Activated T-cell treated with anti-CD3 and anti-CD28 coated beads, Interleukin-2, amount 50 U/mL, for 4 hours (primary cell): ENCODE data around the gene ACIN1. TPM values are rescaled to one million over a fixed set of nuclear protein-coding genes. Genes with fewer than 3 reads are reported as not detected.

ENCODE experiments used
- ATAC-seq, 2 donors: fragments of 200-7000 bp; cut with Tn5 transposase; one replicate each; pipeline ENCODE4 v1.10.0; 2021
- DNase-seq: peaks from one replicate; pipeline ENCODE4 v3.0.0-alpha.2; 2020
- H3K27me3 Mint-ChIP-seq: one replicate; pipeline ENCODE4 v1.8.0; 2021; ENCODE audit warnings: low read depth, mixed read lengths
- H3K36me3 Mint-ChIP-seq: one replicate; pipeline ENCODE4 v1.8.0; 2022; ENCODE audit warnings: mixed read lengths; ENCODE audit not compliant: insufficient read depth
- H3K4me1 Mint-ChIP-seq: one replicate; pipeline ENCODE4 v1.8.0; 2021; ENCODE audit warnings: low read depth, mixed read lengths
- H3K4me3 Mint-ChIP-seq: one replicate; pipeline ENCODE4 v1.8.0; 2021; ENCODE audit warnings: mild to moderate bottlenecking, moderate library complexity, mixed read lengths
- H3K9me3 Mint-ChIP-seq: one replicate; pipeline ENCODE4 v1.8.0; 2021; ENCODE audit warnings: mixed read lengths
- total RNA-seq, 3 donors: library from RNA; stranded (reverse); gene quantifications; one replicate each; pipeline ENCODE4 v1.2.1, GENCODE V29; 2021

Gene ACIN1
- total RNA-seq, 3 donors from 2014 or later, result 195 to 200 (median 196) TPM

DNA sequence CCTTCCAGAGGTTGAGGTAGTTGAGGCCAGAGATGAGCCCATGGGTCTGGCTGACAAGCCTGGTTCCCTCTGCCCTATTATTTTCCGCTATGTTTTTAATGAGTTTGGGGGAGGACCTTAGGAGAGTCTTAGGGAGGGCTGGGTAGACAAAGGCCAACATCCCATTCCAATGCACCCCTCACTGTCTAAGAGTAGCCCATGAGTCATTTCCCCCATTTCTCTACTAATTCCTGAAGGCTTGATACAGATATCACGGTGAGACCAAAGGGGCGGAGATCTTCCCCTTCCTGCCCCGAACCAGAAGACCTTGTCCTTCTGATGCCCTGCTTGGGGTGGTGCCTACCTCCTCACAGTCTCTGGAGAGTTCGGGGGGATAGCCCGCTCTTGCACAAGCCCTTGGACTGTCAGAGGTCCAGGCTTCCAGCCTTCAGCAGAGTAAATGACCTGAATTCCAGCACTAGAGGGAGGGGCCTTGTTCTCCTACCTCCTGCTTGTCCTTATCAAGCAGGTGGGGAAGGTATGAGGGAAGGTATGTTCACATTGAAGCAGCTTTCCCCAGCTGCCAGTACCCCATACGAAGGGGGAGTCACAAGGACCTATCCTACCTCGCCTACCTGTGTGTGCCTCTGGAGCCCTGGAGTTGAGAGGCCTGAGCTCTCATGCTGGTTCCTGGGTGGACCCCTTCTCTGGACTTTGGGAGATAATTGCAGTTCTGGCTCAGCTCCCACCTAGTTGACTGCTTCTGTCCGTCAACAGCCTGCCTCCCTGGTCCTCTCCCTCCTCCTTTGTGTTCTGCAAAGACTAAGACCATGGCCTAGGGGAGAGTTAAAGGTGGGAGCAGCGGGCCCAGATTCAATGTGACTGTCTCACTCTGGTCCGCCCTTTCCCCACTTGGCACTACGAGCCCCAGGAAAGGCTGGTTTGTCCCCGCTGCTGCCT, 49.2 kb downstream of the ACIN1 start:
- Mint-ChIP-seq H3K4me1 (no peaks in the 10 kb centered on the region), H3K36me3 (no peaks in the 10 kb centered on the region), H3K4me3 (no peak overlapping the region), H3K27me3 (peaks cover 5% of the 10 kb centered on the region), H3K9me3 (no peaks in the 10 kb centered on the region)
- ATAC-seq, result no peak
- no peak for DNase-seq

- H3K27me3 Mint-ChIP-seq, result peaks cover 5% of the 10 kb centered on the region
- ATAC-seq (no peak), DNase-seq (no peak)
- H3K4me1 Mint-ChIP-seq, result no peaks in the 10 kb centered on the region
- no peak overlapping the region for H3K4me3 Mint-ChIP-seq
- H3K36me3 Mint-ChIP-seq, result no peaks in the 10 kb centered on the region
- H3K9me3 Mint-ChIP-seq, result no peaks in the 10 kb centered on the region
Observed at GRCh38 chr14:23044840-23045239, 50.1 kb downstream of the ACIN1 start.

DNA sequence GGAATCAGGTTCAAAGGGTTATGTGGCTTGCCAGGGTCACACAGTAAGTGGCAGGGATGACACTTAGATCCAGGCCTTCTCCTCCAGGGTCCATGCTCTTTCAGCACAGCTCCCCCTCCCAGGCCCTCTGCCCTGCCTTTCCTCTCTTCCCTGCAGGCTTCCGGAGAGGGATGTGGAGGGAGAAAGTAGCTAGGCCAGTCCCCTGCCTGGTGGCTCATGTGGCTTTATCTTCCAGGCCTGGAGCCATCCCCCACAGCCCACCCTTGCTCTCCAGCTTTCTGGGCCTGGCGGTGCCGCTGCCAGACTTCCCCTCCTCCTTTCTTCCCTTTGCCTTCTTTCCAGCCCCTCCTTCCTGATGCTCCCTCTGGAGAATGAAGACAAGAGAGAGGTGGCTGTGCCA, 51.2 kb downstream of the ACIN1 start:
- Mint-ChIP-seq H3K27me3 (peaks cover 5% of the 10 kb centered on the region), H3K36me3 (no peaks in the 10 kb centered on the region), H3K4me3 (no peak overlapping the region), H3K4me1 (no peaks in the 10 kb centered on the region), H3K9me3 (no peaks in the 10 kb centered on the region)
- ATAC-seq (no peak), DNase-seq (no peak)

GRCh38 chr14:23043145-23043544, 51.8 kb downstream of the ACIN1 start:
- no peaks in the 10 kb centered on the region for H3K4me1 Mint-ChIP-seq
- H3K4me3 Mint-ChIP-seq, result no peak overlapping the region
- no peaks in the 10 kb centered on the region for H3K9me3 Mint-ChIP-seq
- DNase-seq (no peak), ATAC-seq (no peak)
- H3K27me3 Mint-ChIP-seq, result peaks cover 5% of the 10 kb centered on the region
- no peaks in the 10 kb centered on the region for H3K36me3 Mint-ChIP-seq

- H3K4me3 Mint-ChIP-seq, result no peak within 1 kb of the TSS
- H3K9me3 Mint-ChIP-seq, result no peaks in the 10 kb centered on the region
- no peaks in the 10 kb centered on the region for H3K4me1 Mint-ChIP-seq
- peaks cover 2% of the 10 kb centered on the region for H3K27me3 Mint-ChIP-seq
- DNase-seq (no peak), ATAC-seq (no peak)
- H3K36me3 Mint-ChIP-seq, result no peaks in the 10 kb centered on the region
Observed at GRCh38 chr14:23042162-23042965, 52.6 kb downstream of the ACIN1 start, which contains the start of gene PSMB11. TSS of gene PSMB11 (plus strand) at chr14:23042212. CDS start at chr14:23042226, 14 bp downstream.

DNA sequence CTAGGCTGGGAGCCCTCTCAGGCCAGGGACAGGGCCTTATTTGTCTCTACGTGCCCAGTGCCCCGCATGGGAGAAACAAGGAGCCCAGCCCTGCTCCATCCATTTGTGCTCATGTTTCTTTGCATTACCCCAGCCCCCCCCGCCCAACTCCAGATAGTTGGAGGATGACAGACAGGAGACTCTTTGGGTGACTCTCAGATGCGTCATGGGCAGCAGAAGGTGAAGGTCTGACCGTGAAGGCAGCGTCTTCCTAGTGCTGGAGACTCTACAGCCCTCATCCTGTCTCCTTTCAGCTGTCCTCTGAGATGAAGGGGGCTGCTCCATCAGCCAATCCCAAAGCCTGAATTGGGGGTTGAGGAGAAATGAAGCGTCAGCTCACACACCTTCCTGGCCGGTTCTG, 53.2 kb downstream of the ACIN1 start:
- H3K36me3 Mint-ChIP-seq, result no peaks in the 10 kb centered on the region
- no peak for DNase-seq
- H3K4me3 Mint-ChIP-seq, result no peak overlapping the region
- no peaks in the 10 kb centered on the region for H3K27me3 Mint-ChIP-seq
- ATAC-seq, result no peak
- no peaks in the 10 kb centered on the region for H3K9me3 Mint-ChIP-seq
- H3K4me1 Mint-ChIP-seq, result no peaks in the 10 kb centered on the region

DNA sequence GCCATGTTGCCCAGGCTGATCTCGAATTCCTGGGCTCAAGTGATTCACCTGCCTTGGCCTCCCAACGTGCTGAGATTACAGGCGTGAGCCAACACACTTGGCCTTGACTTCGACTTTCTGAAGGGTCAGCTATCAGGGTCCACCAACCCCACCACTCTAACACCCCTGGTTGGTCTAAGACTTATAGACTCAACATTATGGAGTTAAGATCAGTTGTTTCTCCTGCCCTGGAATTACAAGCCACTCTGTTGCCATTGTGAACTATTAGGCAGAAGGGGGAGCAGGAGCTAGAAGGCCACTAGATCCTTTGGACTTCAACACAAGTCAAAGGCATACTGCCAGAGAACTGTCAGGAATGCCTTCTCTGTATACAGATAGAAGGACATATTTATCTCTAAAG, 54.8 kb downstream of the ACIN1 start:
- H3K36me3 Mint-ChIP-seq, result no peaks in the 10 kb centered on the region
- ATAC-seq, result no peak
- H3K27me3 Mint-ChIP-seq, result no peaks in the 10 kb centered on the region
- no peak overlapping the region for H3K4me3 Mint-ChIP-seq
- no peak for DNase-seq
- peaks cover 3% of the 10 kb centered on the region for H3K9me3 Mint-ChIP-seq
- peaks cover 4% of the 10 kb centered on the region for H3K4me1 Mint-ChIP-seq

- ATAC-seq, result no peak
- H3K36me3 Mint-ChIP-seq, result peaks cover 16% of the 10 kb centered on the region
- peaks cover 3% of the 10 kb centered on the region for H3K9me3 Mint-ChIP-seq
- DNase-seq, result no peak
- H3K27me3 Mint-ChIP-seq, result no peaks in the 10 kb centered on the region
- peaks cover 24% of the 10 kb centered on the region for H3K4me1 Mint-ChIP-seq
- H3K4me3 Mint-ChIP-seq, result peak overlapping the region; percentile 98
Observed at GRCh38 chr14:23035303-23036144, 59.4 kb downstream of the ACIN1 start.

GRCh38 chr14:23034498-23035302, 60.2 kb downstream of the ACIN1 start, which contains the start of gene PSMB5:
TSS of gene PSMB5 (minus strand) at chr14:23034900. CDS start at chr14:23034881, 19 bp downstream.
- ATAC-seq (peak; percentile 93), DNase-seq (peak; percentile 81)
- peak within 1 kb of the TSS; percentile 98 for H3K4me3 Mint-ChIP-seq
- no peaks in the 10 kb centered on the region for H3K27me3 Mint-ChIP-seq
- H3K36me3 Mint-ChIP-seq, result peaks cover 16% of the 10 kb centered on the region
- H3K9me3 Mint-ChIP-seq, result peaks cover 3% of the 10 kb centered on the region
- H3K4me1 Mint-ChIP-seq, result peaks cover 24% of the 10 kb centered on the region

DNA sequence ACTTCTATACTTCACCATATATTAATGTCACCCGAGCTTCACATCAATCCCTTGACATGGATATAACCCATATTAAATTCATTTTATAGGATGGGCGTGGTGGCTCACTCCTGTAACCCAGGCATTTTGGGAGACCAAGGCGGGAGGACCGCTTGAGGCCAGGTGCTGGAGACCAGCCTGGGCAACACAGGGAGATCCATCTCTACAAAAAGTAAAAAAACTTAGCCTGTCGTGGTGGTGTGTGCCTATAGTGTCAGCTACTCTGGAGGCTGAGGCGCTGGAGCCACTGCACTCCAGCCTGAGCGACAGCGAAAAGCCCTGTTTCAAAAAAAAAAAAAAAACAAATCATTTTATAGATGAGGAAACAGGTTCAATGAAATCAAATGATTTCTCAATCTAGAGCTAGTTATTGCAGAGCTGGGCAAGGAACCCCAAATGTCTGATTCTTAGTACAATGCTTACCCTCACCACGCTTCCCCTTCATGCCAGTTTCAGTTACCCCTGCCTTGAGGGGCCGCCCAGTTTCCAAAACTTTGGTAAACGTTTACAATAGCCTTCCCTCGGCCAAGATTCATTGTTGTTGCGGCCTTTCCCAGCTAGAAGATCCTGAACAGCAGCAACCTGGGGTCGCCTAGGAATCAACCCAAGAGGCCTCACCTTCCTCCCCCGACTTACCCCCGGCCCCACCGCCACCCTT, 61.0 kb downstream of the ACIN1 start:
- peak; percentile 4 for ATAC-seq

DNA sequence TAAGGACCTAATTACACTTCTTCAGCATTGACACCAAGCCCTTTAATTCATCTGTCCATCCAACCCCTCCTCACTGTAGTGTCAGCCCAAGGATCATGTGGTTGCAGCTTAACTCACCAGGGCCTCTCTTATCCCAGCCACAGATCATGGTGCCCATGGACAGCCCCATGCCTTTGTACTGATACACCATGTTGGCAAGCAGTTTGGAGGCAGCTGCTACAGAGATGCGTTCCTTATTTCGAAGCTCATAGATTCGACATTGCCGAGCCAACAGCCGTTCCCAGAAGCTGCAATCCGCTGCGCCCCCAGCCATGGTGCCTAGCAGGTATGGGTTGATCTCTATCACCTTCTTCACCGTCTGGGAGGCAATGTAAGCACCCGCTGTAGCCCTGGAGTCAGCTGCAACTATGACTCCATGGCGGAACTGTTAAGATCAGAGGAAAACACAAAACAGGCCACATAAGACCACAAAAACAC, 61.6 kb downstream of the ACIN1 start:
- ATAC-seq, result no peak
- Mint-ChIP-seq H3K4me3 (peak overlapping the region; percentile 98), H3K9me3 (peaks cover 3% of the 10 kb centered on the region), H3K36me3 (peaks cover 27% of the 10 kb centered on the region), H3K27me3 (no peaks in the 10 kb centered on the region), H3K4me1 (peaks cover 36% of the 10 kb centered on the region)
- no peak for DNase-seq

More for the DNA sequence above, 61.0 kb downstream of the ACIN1 start:
- DNase-seq, result no peak
- Mint-ChIP-seq H3K36me3 (peaks cover 22% of the 10 kb centered on the region), H3K27me3 (no peaks in the 10 kb centered on the region), H3K4me3 (peak overlapping the region; percentile 98), H3K9me3 (peaks cover 3% of the 10 kb centered on the region), H3K4me1 (peaks cover 31% of the 10 kb centered on the region)

DNA sequence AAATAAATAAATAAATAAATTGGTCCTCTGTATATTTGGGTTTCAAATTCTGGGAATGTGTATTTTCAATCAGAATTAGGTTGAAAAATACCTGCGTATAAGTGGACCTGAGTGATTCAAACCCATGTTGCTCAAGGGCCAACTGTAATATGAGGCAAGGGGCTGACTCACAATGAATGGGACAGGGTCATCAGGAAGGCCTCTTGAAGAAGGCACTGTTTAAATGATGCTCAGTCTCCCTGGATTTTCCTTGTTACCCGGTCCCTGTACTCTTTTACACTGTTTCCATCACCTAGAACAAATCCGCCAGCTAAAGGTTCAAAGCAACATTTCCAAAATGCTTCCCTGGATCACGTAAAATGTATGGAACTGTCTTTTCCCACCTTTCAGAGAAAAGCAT, 64.0 kb downstream of the ACIN1 start:
- ATAC-seq (no peak), DNase-seq (no peak)
- Mint-ChIP-seq H3K27me3 (no peaks in the 10 kb centered on the region), H3K36me3 (peaks cover 38% of the 10 kb centered on the region), H3K9me3 (peaks cover 3% of the 10 kb centered on the region), H3K4me1 (peaks cover 46% of the 10 kb centered on the region), H3K4me3 (peak overlapping the region; percentile 53)
